GM18498 (cell line): ENCODE results near the gene POM121L2.

Experiments used
- ATAC-seq: cut with Tn5 transposase; IDR thresholded peaks from one replicate; pipeline ENCODE4 v1.9.1; 2021; ENCODE audit warnings: mild to moderate bottlenecking, moderate library complexity; ENCODE audit not compliant: unreplicated experiment

The POM121L2 gene

DNA sequence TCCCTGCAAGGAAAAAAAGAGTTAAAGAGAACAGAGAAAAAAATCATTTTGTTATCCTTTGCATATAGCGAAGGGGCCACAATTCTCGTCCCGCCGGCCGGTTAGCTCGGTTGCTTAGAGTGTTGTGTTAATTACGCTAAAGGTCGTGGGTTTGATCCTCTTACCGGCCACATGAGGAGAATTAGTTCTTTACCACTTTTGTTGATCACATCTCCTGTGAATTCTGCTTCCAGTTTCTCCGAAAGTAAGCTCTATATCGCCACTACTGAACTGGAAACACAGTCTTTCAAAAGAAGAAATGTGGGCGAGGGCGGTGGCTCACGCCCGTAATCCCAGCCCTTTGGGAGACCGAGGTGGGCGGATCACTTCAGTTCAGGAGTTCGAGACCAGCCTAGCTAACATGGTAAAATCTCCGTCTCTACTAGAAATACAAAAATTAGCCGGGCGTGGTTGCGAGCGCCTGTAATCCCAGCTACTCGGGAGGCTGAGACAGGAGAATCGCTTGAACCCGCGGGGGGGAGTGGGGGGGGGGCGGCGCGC lies 51.2 kb downstream of the POM121L2 start:
- no peak for ATAC-seq

DNA sequence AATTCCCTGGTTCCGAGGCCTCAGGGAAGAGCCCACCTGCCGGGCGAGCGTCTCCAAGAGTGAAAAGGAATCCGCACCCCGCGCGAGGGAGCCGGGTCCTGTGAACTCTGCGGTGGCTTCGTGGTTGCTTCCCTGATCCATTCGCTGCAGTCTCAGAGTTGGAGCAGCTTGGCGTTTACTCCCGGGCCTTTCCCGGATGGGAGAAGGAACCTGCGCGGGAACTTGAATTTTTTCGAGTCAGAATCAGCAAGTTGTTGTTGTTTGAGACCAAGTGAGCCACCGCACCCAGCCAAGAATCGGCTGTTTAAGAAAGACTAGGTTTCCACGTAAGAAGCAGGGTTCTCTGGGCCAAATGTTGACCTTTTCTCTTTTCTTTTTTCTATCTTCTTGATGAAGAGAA lies 51.7 kb downstream of the POM121L2 start:
- no peak for ATAC-seq
